GM12864 (cell line): Measurements from ENCODE around the gene HDGFL1.

Source experiments
- DNase-seq: peaks from one replicate; pipeline ENCODE4 v3.0.0-alpha.2; 2011; ENCODE audit warnings: low read depth
- H3K4me3 ChIP-seq: 2 replicates; pipeline ENCODE4 v1.5.1; 2011; ENCODE audit warnings: mild to moderate bottlenecking, low read depth, low read length, control low read depth
- TF ChIP-seq, protein P1 (sequence below): IDR thresholded peaks from 2 replicates; pipeline ENCODE4 v1.5.1; 2011; ENCODE audit warnings: low read depth, mild to moderate bottlenecking, moderate library complexity, low read length, control low read depth, inconsistent platforms; ENCODE audit errors: missing control alignments

HDGFL1 gene

DNA sequence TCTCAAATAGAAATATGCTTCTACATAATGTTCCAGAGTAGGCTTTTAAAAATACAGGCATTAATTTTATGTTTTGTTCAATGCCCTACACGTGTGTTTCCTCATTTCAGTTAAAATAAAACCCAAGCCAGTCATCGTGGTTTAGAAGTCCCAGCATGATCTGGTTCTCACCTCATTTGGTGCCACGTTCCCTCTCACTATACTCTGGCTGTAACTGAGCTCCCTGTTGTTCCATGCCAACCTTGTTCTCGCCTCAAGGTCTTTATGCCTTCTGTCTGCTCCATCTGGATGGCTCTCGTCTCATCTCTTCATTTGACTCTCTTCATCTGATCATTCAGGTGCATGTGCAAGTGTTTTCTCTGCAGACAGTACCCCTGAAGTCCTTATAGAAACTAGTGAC, 32.6 kb downstream of the HDGFL1 start:
- H3K4me3 ChIP-seq, result no peak overlapping the region
- DNase-seq, result no peak
- TF ChIP-seq, protein P1, sequence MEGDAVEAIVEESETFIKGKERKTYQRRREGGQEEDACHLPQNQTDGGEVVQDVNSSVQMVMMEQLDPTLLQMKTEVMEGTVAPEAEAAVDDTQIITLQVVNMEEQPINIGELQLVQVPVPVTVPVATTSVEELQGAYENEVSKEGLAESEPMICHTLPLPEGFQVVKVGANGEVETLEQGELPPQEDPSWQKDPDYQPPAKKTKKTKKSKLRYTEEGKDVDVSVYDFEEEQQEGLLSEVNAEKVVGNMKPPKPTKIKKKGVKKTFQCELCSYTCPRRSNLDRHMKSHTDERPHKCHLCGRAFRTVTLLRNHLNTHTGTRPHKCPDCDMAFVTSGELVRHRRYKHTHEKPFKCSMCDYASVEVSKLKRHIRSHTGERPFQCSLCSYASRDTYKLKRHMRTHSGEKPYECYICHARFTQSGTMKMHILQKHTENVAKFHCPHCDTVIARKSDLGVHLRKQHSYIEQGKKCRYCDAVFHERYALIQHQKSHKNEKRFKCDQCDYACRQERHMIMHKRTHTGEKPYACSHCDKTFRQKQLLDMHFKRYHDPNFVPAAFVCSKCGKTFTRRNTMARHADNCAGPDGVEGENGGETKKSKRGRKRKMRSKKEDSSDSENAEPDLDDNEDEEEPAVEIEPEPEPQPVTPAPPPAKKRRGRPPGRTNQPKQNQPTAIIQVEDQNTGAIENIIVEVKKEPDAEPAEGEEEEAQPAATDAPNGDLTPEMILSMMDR, result no peak

DNA sequence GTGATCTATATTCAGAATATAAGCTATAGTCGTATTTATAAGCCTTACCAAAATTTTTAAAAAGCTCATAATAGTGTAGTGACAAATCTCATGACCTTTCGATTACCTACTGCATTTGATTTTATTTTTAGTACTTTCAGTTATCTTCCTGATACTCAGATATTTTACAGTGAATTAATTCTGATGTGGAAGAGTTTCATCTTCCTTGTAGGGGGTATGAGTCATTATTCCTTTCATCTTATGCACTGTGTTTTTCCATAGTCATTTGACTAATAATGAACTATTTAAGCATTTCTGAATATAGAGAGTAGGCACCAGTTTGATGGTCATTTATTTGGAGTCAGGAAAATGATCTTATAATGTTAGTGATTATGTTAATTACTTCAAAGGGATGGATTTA, 36.4 kb downstream of the HDGFL1 start:
- TF ChIP-seq, protein P1, result no peak
- no peak for DNase-seq
- no peak overlapping the region for H3K4me3 ChIP-seq

- H3K4me3 ChIP-seq, result no peak overlapping the region
- DNase-seq, result no peak
- TF ChIP-seq, protein P1, result no peak
These were observed 40.8 kb downstream of the HDGFL1 start for GRCh38 chr6:22610127-22610526.

DNA sequence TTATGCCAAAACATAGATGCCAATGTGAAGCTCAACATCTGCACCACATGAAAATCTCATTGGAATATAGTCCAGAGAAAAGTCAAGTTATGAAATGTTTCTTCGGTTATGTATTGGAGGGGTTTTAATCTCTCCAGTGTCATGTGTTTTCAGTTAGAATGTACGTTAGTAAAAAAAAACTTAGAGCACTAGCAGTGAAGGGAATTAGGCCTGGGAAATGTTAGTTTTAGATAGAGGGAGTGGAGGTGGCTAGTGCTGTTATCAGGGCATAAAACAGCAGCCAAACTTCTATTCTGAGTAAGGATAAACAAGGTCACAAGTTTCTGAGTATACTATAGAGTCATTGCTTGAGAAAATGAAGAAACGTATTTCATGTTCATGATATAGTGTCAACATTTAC, 42.9 kb downstream of the HDGFL1 start:
- DNase-seq, result no peak
- TF ChIP-seq, protein P1, result no peak
- no peak overlapping the region for H3K4me3 ChIP-seq

DNA sequence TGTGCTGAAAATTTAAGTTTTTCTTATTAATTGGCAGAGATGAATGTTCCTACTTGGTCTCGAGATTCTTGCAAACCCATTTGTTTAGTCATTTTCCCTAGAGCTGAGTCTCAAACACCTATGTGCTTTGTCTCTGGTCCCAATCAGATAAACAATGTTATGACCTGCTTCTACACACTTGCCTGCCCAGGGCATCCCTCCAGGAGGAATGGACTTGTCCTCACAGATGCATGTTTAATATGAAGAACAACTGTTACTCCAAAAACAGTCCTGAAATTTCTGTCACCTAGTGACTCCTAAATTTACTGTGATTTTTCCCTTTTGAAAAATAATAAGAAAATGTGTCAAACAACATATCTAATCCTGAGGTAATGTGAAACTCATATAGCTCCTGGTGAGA, 43.7 kb downstream of the HDGFL1 start:
- TF ChIP-seq, protein P1, result no peak
- DNase-seq, result no peak
- H3K4me3 ChIP-seq, result no peak overlapping the region

DNA sequence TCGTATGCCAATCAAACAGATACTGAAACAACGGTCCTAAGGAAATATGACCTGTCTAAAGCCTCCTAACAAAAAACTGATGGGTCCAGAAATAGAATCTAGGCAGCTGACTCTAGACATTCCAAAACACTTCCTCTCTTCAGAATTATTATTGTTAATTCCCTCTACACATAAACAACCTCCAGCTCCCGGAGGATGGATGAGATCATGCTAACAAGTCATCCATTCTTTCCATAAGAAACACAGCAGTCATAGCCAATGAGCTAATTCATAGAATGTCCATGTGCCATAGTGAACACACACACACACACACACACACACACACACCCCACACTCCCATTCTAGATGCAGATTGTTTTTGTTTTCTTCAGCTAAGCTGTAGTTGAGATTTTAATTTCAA, 44.3 kb downstream of the HDGFL1 start:
- H3K4me3 ChIP-seq, result no peak overlapping the region
- no peak for DNase-seq
- TF ChIP-seq, protein P1, result no peak

GRCh38 chr6:22614547-22614946, 45.2 kb downstream of the HDGFL1 start:
- H3K4me3 ChIP-seq, result no peak overlapping the region
- DNase-seq, result no peak
- TF ChIP-seq, protein P1, result no peak
